Measurements from ENCODE around the gene TP53I11. TPM values are rescaled to one million over a fixed set of nuclear protein-coding genes. Genes with fewer than 3 reads are reported as not detected.

The TP53I11 gene
- total RNA-seq, 1 experiment from 2014 or later = 94.2 TPM

DNA sequence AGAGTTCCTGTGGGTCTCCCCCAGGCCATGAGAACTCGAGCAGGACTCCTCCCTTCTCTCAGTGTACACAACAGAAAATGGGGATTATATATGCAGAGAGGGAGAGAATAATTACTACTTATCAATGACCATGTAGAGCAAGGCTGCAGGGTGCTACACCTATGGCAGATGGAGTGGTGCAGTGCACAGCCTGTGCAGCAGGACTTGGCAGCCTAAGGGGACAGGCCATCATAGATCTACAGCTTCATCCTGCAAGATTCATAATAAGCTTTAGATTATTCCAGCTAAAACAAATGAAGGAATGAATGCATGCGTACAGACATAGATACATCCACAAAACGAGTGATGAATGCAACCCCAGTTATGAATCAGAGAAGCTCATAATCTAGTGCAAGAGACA lies 8.4 kb upstream of the TP53I11 start:
- WGBS (ENCODE audit: extremely low coverage, insufficient read length, low lambda C conversion rate) = no CpG with 5 or more reads among the region's 3 CpGs
- Histone ChIP-seq H3K79me1 (ENCODE audit: insufficient read depth, low read depth, low read length, poor library complexity, severe bottlenecking) (no peaks in the 10 kb centered on the region), H4K91ac (ENCODE audit: insufficient read length, low read depth, low read length) (no peak overlapping the region), H3K9me3 (ENCODE audit: control insufficient read depth, low read depth, low read length) (no peaks in the 10 kb centered on the region), H3K4ac (ENCODE audit: low read depth, low read length) (no peak overlapping the region), H4K20me1 (ENCODE audit: control insufficient read depth, insufficient read depth, insufficient read length) (no peaks in the 10 kb centered on the region), H3K27me3 (ENCODE audit: insufficient read depth, low read length) (no peaks in the 10 kb centered on the region), H3K23me2 (ENCODE audit: insufficient read length, low read depth, low read length, poor library complexity, severe bottlenecking) (peaks cover 2% of the 10 kb centered on the region), H2BK15ac (ENCODE audit: low read depth, low read length) (no peak overlapping the region), H3K9ac (ENCODE audit: extremely low read depth, insufficient read length, low read length) (no peak overlapping the region), H3K27ac (ENCODE audit: insufficient read length, low read depth, low read length) (no peak overlapping the region), H3K23ac (ENCODE audit: insufficient read length, low read depth, low read length) (no peak overlapping the region), H2BK20ac (ENCODE audit: low read depth, low read length, poor library complexity, severe bottlenecking) (no peak overlapping the region), H2AFZ (ENCODE audit: low read length) (no peak overlapping the region), H4K8ac (replicated peaks; ENCODE audit: insufficient read length, low read depth, low read length) (no peak overlapping the region), H3K4me2 (ENCODE audit: insufficient read depth, insufficient read length, low read length) (no peak overlapping the region), H4K5ac (ENCODE audit: insufficient read length, low read depth, low read length) (no peak overlapping the region), H2BK12ac (ENCODE audit: insufficient read length, low read depth, low read length) (no peak overlapping the region), H3K4me1 (ENCODE audit: insufficient read depth, low read length) (peaks cover 17% of the 10 kb centered on the region; the same call in 1 of the 2 replicates), H2BK120ac (ENCODE audit: low read depth, low read length, poor library complexity, severe bottlenecking) (no peak overlapping the region), H2AK5ac (ENCODE audit: insufficient read length, low read length) (no peak overlapping the region), H3T11ph (ENCODE audit: low read length) (no peak overlapping the region), H2BK5ac (ENCODE audit: insufficient read length, low read length) (no peak overlapping the region), H3K56ac (ENCODE audit: insufficient read length, low read depth, low read length) (no peak overlapping the region), H3K14ac (ENCODE audit: insufficient read depth, low read length) (no peak overlapping the region), H3K79me2 (ENCODE audit: insufficient read depth, low read length) (no peaks in the 10 kb centered on the region), H3K18ac (ENCODE audit: insufficient read length, low read depth, low read length) (no peak overlapping the region)
- H3K27ac Mint-ChIP-seq = peak overlapping the region in 1 of 3 experiments; percentile 65; a peak in 2 of 7 replicates
- no peaks in the 10 kb centered on the region for H3K36me3 Mint-ChIP-seq (ENCODE audit: insufficient read depth in 1 of 3, low read depth in 3 of 3)
- H3K4me1 Mint-ChIP-seq = peaks cover 80 to 94% of the 10 kb centered on the region in 2 experiments
- H3K9me3 Mint-ChIP-seq = no peaks in the 10 kb centered on the region; a peak in 1 of 5 replicates
- no peak for DNase-seq
- TF ChIP-seq CTCF (conservative IDR thresholded peaks at IDR 0.05) = no peak
- no peak overlapping the region for H3K4me3 Mint-ChIP-seq
- peaks cover 20% of the 10 kb centered on the region for H3K27me3 Mint-ChIP-seq (ENCODE audit: low read depth)
